ENCODE measurements around the gene GATC.

Gene GATC

GRCh38 chr12:120490325-120490724 lies 44.1 kb downstream of the GATC start:
- Mint-ChIP-seq H3K36me3 (peaks cover 4 to 21% of the 10 kb centered on the region in 2 donors), H3K9me3 (no peaks in the 10 kb centered on the region), H3K4me3 (no peak overlapping the region), H3K27ac (peak overlapping the region; percentile 22), H3K4me1 (peaks cover 9 to 15% of the 10 kb centered on the region in 2 donors), H3K27me3 (no peaks in the 10 kb centered on the region)
- ATAC-seq (replicated peaks) (no peak), DNase-seq (no peak)

- Mint-ChIP-seq H3K36me3 (peaks cover 6 to 21% of the 10 kb centered on the region in 2 donors), H3K4me1 (peaks cover 13 to 17% of the 10 kb centered on the region in 2 donors), H3K4me3 (no peak overlapping the region), H3K27me3 (no peaks in the 10 kb centered on the region), H3K9me3 (no peaks in the 10 kb centered on the region), H3K27ac (no peak overlapping the region)
- DNase-seq (no peak), ATAC-seq (replicated peaks) (no peak)
These were observed 44.7 kb downstream of the GATC start for GRCh38 chr12:120490833-120491512.

- DNase-seq = no peak
- H3K9me3 Mint-ChIP-seq = no peaks in the 10 kb centered on the region
- peaks cover 28 to 45% of the 10 kb centered on the region in 2 donors for H3K36me3 Mint-ChIP-seq
- H3K4me1 Mint-ChIP-seq = peaks cover 22 to 38% of the 10 kb centered on the region in 2 donors
- peak; percentile 25 for ATAC-seq (replicated peaks)
- H3K27me3 Mint-ChIP-seq = no peaks in the 10 kb centered on the region
- H3K4me3 Mint-ChIP-seq = peak overlapping the region; percentile 91 to 94
- peak overlapping the region; percentile 96 for H3K27ac Mint-ChIP-seq
These were observed 49.0 kb downstream of the GATC start for GRCh38 chr12:120495186-120495730.

GRCh38 chr12:120495731-120496412 lies 49.6 kb downstream of the GATC start, which contains the start of gene DYNLL1:
TSS of gene DYNLL1 (plus strand) at chr12:120496113. CDS start at chr12:120496422, 309 bp downstream.
- Mint-ChIP-seq H3K27me3 (no peaks in the 10 kb centered on the region), H3K36me3 (peaks cover 26 to 48% of the 10 kb centered on the region in 2 donors), H3K27ac (peak within 1 kb of the TSS; percentile 96), H3K9me3 (no peaks in the 10 kb centered on the region), H3K4me3 (peak within 1 kb of the TSS; percentile 91 to 94), H3K4me1 (peaks cover 22 to 38% of the 10 kb centered on the region in 2 donors)
- peak; percentile 96 for ATAC-seq (replicated peaks)
- peak; percentile 98 for DNase-seq

- Mint-ChIP-seq H3K4me1 (peaks cover 22 to 38% of the 10 kb centered on the region in 2 donors), H3K27me3 (no peaks in the 10 kb centered on the region), H3K27ac (peak overlapping the region; percentile 96), H3K9me3 (no peaks in the 10 kb centered on the region), H3K4me3 (peak overlapping the region; percentile 91 to 94), H3K36me3 (peaks cover 26 to 44% of the 10 kb centered on the region in 2 donors)
- DNase-seq (peak; percentile 16), ATAC-seq (replicated peaks) (peak; percentile 36 to 41)
These were observed 50.4 kb downstream of the GATC start for GRCh38 chr12:120496413-120497340.

- ATAC-seq (replicated peaks) (no peak), DNase-seq (no peak)
- H3K4me1 Mint-ChIP-seq = peaks cover 22 to 38% of the 10 kb centered on the region in 2 donors
- peaks cover 28 to 47% of the 10 kb centered on the region in 2 donors for H3K36me3 Mint-ChIP-seq
- peak overlapping the region; percentile 91 to 94 for H3K4me3 Mint-ChIP-seq
- H3K9me3 Mint-ChIP-seq = no peaks in the 10 kb centered on the region
- no peaks in the 10 kb centered on the region for H3K27me3 Mint-ChIP-seq
- peak overlapping the region; percentile 96 for H3K27ac Mint-ChIP-seq
These were observed 51.4 kb downstream of the GATC start for GRCh38 chr12:120497524-120498150.

- Mint-ChIP-seq H3K36me3 (peaks cover 37 to 58% of the 10 kb centered on the region in 2 donors), H3K9me3 (no peaks in the 10 kb centered on the region), H3K4me1 (peaks cover 22 to 38% of the 10 kb centered on the region in 2 donors), H3K27me3 (no peaks in the 10 kb centered on the region), H3K27ac (no peak overlapping the region), H3K4me3 (no peak overlapping the region)
- ATAC-seq (replicated peaks) (no peak), DNase-seq (no peak)
These were observed 52.7 kb downstream of the GATC start for GRCh38 chr12:120498870-120499515.

- Mint-ChIP-seq H3K4me1 (peaks cover 15 to 26% of the 10 kb centered on the region in 2 donors), H3K4me3 (no peak overlapping the region), H3K27ac (peak overlapping the region; percentile 9), H3K36me3 (peaks cover 38 to 60% of the 10 kb centered on the region in 2 donors), H3K9me3 (no peaks in the 10 kb centered on the region), H3K27me3 (no peaks in the 10 kb centered on the region)
- no peak for ATAC-seq (replicated peaks)
- DNase-seq = no peak
These were observed 54.3 kb downstream of the GATC start for GRCh38 chr12:120500581-120500980.

- ATAC-seq (replicated peaks) = no peak
- H3K36me3 Mint-ChIP-seq = peaks cover 21 to 46% of the 10 kb centered on the region in 2 donors
- H3K4me1 Mint-ChIP-seq = no peaks in the 10 kb centered on the region
These were observed 58.3 kb downstream of the GATC start for GRCh38 chr12:120504587-120504986.

GRCh38 chr12:120508537-120508936 lies 62.3 kb downstream of the GATC start:
- H3K4me3 Mint-ChIP-seq = no peak overlapping the region
- DNase-seq = no peak
- ATAC-seq (replicated peaks) = no peak
- H3K27ac Mint-ChIP-seq = no peak overlapping the region
- H3K27me3 Mint-ChIP-seq = no peaks in the 10 kb centered on the region
- H3K36me3 Mint-ChIP-seq = peaks cover 21 to 40% of the 10 kb centered on the region in 2 donors
- H3K9me3 Mint-ChIP-seq = no peaks in the 10 kb centered on the region
- H3K4me1 Mint-ChIP-seq = no peaks in the 10 kb centered on the region

More at GRCh38 chr12:120504587-120504986, 58.3 kb downstream of the GATC start:
- H3K27ac Mint-ChIP-seq = no peak overlapping the region
- DNase-seq = no peak
- no peaks in the 10 kb centered on the region for H3K27me3 Mint-ChIP-seq
- no peak overlapping the region for H3K4me3 Mint-ChIP-seq
- H3K9me3 Mint-ChIP-seq = no peaks in the 10 kb centered on the region
